NCI-H1417 treated with DMSO at 0.1 percent for 48 hours (cell line): ENCODE results near the gene RMDN2.
"Not testable (repeated sequence)": the region's sequence is repeated elsewhere in the genome, so short reads cannot be mapped to it uniquely, and the experiment has no call there.

Experiments used
- DNase-seq: peaks from one replicate; lab custom pipeline; 2025; lab: John Stamatoyannopoulos, UW

RMDN2 gene

GRCh38 chr2:37932873-37933272, 7.8 kb downstream of the RMDN2 start:
- DNase-seq = not testable (repeated sequence)

DNA sequence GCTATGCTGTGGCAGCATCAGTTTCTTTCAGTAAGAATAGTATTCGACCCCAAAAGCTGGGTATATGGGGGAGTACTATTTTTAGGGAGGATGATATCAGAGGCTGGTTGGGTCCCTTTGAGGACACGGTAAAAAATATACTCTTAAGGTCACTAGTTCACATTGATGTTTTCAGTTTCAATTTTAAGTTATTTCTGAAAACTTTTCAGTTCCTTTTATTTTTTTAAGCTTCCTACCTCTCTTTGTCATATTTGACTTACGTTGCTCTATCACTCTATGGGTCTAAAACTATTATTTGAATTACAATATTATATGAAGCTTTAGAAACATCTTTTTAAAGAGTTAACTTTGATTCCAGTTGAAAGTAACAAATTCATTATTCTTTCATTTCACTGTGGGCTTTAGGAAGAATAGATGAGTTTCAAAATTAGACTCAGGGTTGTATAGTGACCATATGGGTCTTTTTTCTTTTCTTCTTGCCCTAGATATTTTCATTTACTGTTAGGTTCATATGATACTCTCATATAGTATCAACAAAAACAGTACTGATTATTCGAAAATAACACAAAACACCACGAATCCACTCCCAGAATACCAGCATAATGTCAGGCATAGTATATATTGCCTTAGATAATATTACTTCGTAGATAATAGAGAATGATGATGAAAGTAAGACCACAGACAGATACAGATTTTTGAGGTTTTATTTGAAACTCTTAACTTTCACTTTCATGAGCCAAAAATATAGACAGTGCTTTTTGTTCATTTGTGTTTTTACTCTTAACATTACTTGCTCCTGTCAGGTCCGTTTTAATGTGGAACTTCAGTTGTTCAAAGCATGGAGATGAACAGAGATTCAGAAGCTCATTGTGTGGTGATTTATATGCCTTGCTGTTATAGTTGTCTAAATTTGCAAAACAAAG, 9.8 kb downstream of the RMDN2 start:
- no peak for DNase-seq

DNA sequence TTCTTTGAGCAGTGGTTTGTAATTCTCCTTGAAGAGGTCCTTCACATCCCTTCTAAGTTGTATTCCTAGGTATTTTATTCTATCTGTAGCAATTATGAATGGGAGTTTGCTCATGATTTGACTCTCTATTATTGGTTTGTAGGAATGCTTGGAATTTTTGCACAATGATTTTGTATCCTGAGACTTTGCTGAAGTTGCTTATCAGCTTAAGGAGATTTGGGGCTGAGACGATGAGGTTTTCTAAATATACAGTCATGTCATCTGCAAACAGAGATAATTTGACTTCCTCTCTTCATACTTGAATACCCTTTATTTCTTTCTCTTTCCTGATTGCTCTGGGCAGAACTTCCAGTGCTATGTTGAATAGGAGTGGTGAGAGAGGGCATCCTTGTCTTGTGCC, 12.5 kb downstream of the RMDN2 start:
- not testable (repeated sequence) for DNase-seq

- not testable (repeated sequence) for DNase-seq
These were observed 16.2 kb downstream of the RMDN2 start for GRCh38 chr2:37941267-37941666.

DNA sequence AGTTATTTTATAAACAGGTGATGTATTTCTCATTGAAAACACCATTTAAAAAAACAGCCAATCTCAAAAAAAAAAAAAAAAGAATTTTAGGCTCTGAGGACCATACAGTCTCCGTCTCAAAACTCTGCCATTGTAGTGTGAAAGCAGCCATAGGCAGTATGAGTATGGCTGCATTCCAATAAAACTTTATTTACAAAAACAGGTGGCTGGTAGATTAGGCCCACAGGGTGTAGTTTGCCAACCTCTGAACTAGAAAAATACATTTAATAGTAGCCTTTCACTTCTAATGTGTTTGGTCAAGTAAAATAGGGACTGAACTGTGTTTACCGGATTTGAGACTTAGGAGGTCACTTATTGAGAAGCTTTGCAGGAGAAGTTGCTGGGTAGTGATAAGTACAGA, 19.2 kb downstream of the RMDN2 start:
- no peak for DNase-seq

DNA sequence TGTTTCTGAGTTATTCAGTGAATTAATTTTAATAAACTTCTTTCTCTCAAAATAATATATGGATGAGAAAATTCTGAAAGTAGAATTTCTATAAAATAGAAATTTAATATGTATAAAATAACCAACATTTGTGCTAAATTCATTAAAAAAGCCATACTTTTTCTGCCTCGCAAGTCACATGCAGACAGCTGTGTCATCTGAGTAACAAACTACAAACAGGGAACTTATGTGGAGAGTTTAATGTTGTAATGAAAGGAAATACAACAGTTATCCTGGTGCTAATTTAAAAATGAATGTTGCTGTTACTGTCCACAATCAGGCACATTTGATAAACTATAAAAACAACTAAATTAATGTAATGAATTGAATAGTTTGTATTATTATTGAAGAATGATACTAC, 22.2 kb downstream of the RMDN2 start:
- DNase-seq = no peak

DNA sequence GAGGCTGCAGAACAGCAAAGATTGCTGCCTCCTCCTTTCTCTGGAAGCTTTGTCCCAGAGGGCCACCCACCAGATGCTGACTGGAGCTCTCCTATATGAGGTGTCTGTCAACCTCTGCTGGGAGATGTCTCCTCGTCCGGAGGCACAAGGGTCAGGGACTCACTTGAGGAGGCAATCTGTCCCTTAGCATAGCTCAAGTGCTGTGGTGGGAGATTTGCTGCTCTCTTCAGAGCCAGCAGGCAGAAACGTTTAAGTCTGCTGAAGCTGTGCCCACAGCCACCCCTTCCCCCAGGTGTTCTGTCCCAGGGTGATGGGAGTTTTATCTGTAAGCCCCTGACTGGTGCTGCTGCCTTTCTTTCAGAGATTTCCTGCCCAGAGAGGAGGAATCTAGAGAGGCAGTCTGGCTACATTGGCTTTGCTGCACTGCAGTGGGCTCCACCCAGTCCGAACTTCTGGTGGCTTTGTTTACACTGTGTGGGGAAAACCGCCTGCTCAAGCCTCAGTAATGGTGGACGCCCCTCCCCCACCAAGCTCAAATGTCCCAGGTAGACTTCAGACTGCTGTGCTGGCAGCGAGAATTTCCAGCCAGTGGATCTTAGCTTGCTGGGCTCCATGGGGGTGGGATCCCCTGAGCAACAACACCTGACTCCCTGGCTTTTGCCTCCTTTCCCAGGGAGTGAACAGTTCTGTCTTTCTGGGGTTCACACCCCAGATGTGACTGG, 37.1 kb downstream of the RMDN2 start:
- not testable (repeated sequence) for DNase-seq

DNA sequence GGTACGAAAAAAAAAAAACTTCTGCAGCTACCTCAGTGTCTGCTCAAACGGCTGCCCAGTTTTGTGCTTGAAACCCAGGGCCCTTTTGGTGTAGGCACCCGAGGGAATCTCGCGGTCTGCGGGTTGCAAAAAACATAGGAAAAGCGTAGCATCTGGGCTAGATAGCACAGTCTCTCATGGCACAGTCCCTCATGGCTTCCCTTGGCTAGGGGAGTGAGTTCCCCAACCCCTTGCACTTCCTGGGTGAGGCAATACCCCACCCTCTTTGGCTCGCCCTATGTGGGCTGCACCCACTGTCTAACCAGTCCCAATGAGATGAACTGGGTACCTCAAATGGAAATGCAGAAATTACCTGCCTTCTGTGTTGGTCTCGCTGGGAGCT, 37.6 kb downstream of the RMDN2 start:
- not testable (repeated sequence) for DNase-seq

DNA sequence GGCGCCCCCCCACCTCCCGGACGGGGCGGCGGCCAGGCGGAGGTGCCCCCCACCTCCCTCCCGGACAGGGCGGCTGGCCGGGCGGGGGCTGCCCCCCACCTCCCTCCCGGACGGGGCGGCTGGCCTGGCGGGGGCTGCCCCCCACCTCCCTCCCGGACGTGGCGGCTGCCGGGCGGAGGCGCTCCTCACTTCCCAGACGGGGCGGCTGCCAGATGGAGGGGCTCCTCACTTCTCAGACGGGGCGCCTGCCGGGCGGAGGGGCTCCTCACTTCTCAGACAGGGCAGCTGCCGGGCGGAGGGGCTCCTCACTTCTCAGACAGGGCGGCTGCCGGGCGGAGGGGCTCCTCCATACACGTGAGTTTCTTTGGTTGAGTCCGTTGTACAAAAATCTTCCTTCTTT, 38.8 kb downstream of the RMDN2 start:
- DNase-seq = not testable (repeated sequence)

DNA sequence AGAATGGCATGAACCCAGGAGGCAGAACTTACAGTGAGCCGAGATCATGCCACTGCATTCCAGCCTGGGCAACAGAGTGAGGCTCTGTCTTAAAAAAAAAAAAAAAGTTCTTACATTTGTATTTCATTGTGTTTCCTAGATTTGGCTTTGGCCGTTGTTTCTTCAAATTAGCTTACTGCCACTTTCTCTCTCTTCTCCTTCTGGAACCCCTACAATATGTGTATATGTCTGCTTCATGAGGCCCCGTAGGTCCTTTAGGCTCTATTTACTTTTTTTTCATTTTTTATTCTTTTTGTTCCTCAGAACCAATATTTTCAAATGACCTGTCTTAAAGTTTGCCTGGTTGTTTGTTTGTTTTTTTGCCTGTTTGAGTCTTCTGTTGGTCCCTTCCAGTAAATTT, 41.2 kb downstream of the RMDN2 start:
- no peak for DNase-seq

DNA sequence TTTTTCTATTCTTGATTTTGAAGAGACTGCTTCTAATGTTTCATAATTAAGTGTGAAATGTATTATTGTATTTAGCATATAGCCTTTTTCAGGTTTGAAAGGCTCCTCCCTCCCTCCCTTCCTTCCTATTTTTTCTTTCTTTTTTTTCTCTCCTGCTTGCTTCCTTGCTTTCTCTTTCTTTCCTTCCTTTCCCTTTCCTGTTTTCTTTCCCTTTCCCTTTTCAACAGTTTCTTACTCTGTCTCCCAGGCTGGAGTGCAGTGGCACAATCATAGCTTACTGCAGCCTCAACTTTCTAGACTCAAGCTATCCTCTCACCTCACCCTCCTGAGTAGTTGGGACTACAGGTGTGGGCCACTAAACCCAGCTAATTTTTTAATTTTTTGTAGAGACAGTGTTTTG, 44.6 kb downstream of the RMDN2 start:
- DNase-seq = no peak

DNA sequence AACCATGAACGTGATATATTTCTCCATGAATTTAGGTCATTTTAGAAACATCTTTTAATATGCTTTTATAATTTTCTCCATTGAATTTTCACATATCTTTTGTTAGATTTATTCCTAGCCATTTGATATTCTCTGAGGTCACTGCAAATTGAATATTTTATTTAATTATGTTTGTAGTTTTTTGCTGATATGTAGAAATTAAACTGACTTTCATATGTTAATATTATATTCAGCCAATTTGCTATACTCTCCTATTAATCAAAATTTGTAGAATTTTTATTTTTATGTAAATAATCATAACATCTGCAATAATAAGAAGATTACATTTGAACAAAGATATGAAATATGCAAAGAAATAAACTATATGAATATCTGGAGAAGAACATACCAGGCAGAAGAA, 46.9 kb downstream of the RMDN2 start:
- no peak for DNase-seq

- no peak for DNase-seq
These were observed 48.7 kb downstream of the RMDN2 start for GRCh38 chr2:37973615-37974353.

DNA sequence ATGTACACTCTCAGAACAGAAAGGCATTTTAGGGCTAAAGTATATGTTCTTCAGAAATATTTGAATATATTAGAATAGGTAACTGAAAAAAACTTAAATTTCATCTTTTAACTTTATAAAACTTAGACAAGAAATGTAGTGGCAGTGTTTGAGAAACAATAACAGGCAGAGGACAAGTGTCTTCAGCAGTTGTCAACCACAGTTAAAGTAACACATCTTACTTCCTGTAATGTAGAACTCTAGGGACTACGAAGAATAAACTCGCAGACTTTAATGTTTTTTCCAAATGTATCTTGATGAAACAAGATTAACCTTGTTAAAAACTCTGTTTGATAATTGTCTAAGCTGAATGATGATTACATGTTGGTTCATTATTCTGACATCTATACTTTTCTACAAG, 50.7 kb downstream of the RMDN2 start:
- DNase-seq = no peak

DNA sequence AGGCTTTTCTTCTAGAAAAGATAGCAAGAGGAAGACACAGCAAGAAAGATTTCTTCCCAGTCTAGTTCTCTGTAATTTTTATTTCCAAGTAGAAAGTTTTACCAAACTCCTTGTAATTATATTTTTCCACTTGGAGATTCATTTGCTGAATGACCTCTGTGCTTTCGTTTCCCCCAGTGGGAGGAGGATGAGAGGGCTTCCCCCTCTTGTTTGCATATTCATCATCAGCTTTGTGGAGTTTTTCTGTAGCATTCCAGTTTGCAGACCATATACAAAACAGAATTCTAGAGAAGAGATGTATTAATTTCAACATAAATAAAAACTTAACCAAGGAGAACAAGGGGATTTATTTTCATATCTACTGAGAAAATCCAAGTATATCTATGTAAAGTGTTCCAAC, 51.3 kb downstream of the RMDN2 start:
- no peak for DNase-seq

DNA sequence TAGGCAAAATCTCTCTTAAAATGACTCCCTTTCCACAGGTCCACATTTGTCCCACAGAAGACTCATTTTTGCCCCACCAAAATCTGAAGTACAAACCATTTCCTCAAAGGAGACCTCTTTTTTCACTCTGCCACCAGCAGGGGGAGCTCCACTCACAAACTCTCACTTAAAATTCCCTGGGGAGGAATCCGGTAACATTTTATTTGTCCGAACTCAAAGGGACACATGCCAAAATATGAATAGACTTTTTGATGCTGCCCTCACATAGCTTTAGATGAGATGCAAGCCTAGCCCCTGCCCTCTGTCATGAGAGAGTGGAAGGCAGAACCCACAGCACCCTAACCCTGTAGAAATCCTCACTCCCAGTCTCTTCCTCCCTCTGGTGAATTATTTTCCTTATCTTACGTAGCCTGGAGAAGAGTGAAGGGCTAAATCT, 57.1 kb downstream of the RMDN2 start:
- no peak for DNase-seq

- DNase-seq = no peak
These were observed 57.8 kb downstream of the RMDN2 start for GRCh38 chr2:37982847-37983246.

DNA sequence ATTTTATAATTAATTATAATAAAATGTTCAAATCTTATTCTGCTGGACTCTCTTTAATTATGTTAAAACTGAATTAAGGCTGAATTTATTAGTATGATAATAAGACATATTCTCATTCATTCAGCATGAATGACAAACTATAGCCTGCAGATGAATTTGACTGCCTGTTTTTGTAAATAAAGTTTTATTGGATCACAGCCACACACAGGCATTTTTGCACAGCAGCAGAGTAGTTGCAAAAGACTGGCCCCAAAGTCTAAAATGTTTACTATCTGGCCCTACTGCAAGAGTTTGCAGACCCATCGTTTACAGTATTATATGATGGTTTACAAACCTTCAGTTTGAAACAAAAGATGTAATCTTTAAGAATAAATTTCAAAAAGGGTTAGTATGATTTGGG, 58.6 kb downstream of the RMDN2 start:
- no peak for DNase-seq

- DNase-seq = no peak
These were observed 59.1 kb downstream of the RMDN2 start for GRCh38 chr2:37984176-37984575.

- DNase-seq = no peak
These were observed 59.5 kb downstream of the RMDN2 start for GRCh38 chr2:37984589-37984988.

- no peak for DNase-seq
These were observed 60.2 kb downstream of the RMDN2 start for GRCh38 chr2:37985333-37985732.

- DNase-seq = no peak
These were observed 62.1 kb downstream of the RMDN2 start for GRCh38 chr2:37987098-37987775.
